Measurements from ENCODE around the gene SNX20.

- no peak for TF ChIP-seq CTCF (conservative IDR thresholded peaks at IDR 0.05; ENCODE audit: low read depth in 2 of 2)
- TF ChIP-seq EZH2 (IDR thresholded peaks at IDR 0.05; ENCODE audit: low read depth, unreplicated experiment): no peak
- TF ChIP-seq CREB1 (CRISPR knock-in tag; IDR thresholded peaks at IDR 0.05; ENCODE audit: low read depth): no peak
- no peak for TF ChIP-seq POLR2AphosphoS5 (IDR thresholded peaks at IDR 0.05; ENCODE audit: low read depth)
- no peak for TF ChIP-seq ETS1 (IDR thresholded peaks at IDR 0.05)
- TF ChIP-seq EZH2phosphoT487 (IDR thresholded peaks at IDR 0.05; ENCODE audit: unreplicated experiment): no peak
- no peak for TF ChIP-seq ZNF331 (CRISPR knock-in tag; IDR thresholded peaks at IDR 0.05; ENCODE audit: low read depth)
- no peak for TF ChIP-seq REST (IDR thresholded peaks at IDR 0.05; ENCODE audit: unreplicated experiment)
- no peak for TF ChIP-seq JUNB (IDR thresholded peaks at IDR 0.05; ENCODE audit: unreplicated experiment)
- TF ChIP-seq STAT1 (IDR thresholded peaks at IDR 0.05; ENCODE audit: unreplicated experiment): no peak
- no peak for TF ChIP-seq ZNF462 (CRISPR knock-in tag; IDR thresholded peaks at IDR 0.05)
- no peak for TF ChIP-seq ZNF114 (CRISPR knock-in tag; IDR thresholded peaks at IDR 0.05)
Measured at GRCh38 chr16:50624449-50624970, 56.6 kb downstream of the SNX20 start.

Measured in GM23338 (cell line).